H1 (cell line): Measurements from ENCODE around the gene GPC6. TPM values are rescaled to one million over a fixed set of nuclear protein-coding genes. Genes with fewer than 3 reads are reported as not detected.

Experiments
- BRCA1 ChIP-seq: IDR thresholded peaks from 2 replicates; pipeline ENCODE4 v1.6.1; 2012; ENCODE audit warnings: low read depth, low read length, improper control_type of control experiment
- CHD7 ChIP-seq: fragments of 300-600 bp; sonication (generic); IDR thresholded peaks from 2 replicates; pipeline ENCODE4 v1.7.1; 2012; ENCODE audit warnings: low read length, moderate library complexity, mild to moderate bottlenecking, inconsistent platforms; ENCODE audit not compliant: insufficient replicate concordance
- SP2 ChIP-seq: IDR thresholded peaks from 2 replicates; pipeline ENCODE4 v1.6.1; 2012; ENCODE audit warnings: mild to moderate bottlenecking, low read length, inconsistent platforms
- TAF1 ChIP-seq: IDR thresholded peaks from 2 replicates; pipeline ENCODE4 v1.6.1; 2011; ENCODE audit warnings: mild to moderate bottlenecking, low read depth, low read length
- polyA plus RNA-seq, 7 experiments: library from polyadenylated mRNA; depleted of rRNA in 3 of 7; stranded (reverse) in 5 of 7; unstranded in 2 of 7; fragments of >200 nt in 5 of 7; fragments of 200-250 nt in 2 of 7; gene quantifications; 1 replicate in 5 of 7; 2 replicates in 1 of 7; 4 replicates in 1 of 7; pipeline versions ENCODE4 v1.2.1 to v1.2.3, GENCODE V29; 2011 to 2013; ENCODE audit warnings: missing spikeins in 2 of 7, mixed read lengths in 2 of 7
- total RNA-seq: library from RNA; stranded (reverse); fragmentation: NEBNext Ultra II Directional; extraction: Animal tissue kit (Norgen Biotek cat#: 25700); gene quantifications from 2 replicates; pipeline ENCODE4 v1.2.1, GENCODE V29; 2021

The GPC6 gene
- total and polyA plus RNA-seq, 2 of the 8 experiments (the other 6 are each of a cell fraction or from before 2014, with no cell fraction given): 5.4 to 12.0 TPM

- TF ChIP-seq CHD7 (no peak), TAF1 (no peak), BRCA1 (no peak), SP2 (no peak)
Observed at GRCh38 chr13:94218951-94219350, 992.3 kb downstream of the GPC6 start (continued).
